A673 (cell line): Measurements from ENCODE around the gene RPL4.

Experiments used
- EZH2 ChIP-seq: fragments of 200-600 bp; sonication (generic); IDR thresholded peaks from 2 replicates; pipeline ENCODE4 v1.6.1; 2017; ENCODE audit warnings: borderline replicate concordance, low read depth, mild to moderate bottlenecking, mixed read lengths, antibody characterized with exemption, low read length; ENCODE audit not compliant: poor library complexity, severe bottlenecking
- TF ChIP-seq, protein P1 (sequence below): fragments of 300-800, 200-600 bp; sonication (generic); conservative IDR thresholded peaks from 2 replicates; pipeline ENCODE4 v1.5.1; 2017; ENCODE audit warnings: low read depth, mild to moderate bottlenecking, antibody characterized with exemption, low read length, moderate library complexity, mixed read lengths

DNA sequence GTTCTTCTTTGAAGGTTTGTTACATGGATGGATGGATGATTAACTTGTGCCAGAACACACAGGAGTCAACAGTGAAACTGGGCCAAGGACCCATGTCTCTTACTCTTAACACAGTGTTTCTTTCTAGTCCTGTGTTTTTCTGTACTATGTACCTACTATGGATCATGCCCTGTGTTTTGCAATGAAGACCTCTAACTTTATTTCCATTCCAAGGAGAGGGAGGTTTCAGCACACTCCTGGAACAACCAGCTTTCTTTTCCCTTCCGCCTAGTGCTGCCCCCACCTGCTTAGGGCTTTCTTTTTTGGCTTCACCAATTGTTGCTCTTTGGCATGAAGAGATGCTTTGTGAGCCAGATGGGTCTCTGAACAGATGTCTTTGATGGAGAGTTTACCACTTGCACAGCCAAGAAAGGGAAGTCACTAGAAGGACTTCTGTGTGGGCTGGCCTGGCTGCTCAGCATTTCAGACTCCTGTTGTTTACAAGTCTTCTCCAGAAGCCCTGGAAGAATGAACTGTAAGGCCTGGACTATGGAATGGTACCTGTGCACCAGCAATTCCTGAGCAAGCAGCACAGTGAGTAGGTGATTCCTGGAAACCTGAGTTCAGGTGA is 51.6 kb downstream of the RPL4 start:
- no peak for TF ChIP-seq EZH2
- TF ChIP-seq, protein P1, sequence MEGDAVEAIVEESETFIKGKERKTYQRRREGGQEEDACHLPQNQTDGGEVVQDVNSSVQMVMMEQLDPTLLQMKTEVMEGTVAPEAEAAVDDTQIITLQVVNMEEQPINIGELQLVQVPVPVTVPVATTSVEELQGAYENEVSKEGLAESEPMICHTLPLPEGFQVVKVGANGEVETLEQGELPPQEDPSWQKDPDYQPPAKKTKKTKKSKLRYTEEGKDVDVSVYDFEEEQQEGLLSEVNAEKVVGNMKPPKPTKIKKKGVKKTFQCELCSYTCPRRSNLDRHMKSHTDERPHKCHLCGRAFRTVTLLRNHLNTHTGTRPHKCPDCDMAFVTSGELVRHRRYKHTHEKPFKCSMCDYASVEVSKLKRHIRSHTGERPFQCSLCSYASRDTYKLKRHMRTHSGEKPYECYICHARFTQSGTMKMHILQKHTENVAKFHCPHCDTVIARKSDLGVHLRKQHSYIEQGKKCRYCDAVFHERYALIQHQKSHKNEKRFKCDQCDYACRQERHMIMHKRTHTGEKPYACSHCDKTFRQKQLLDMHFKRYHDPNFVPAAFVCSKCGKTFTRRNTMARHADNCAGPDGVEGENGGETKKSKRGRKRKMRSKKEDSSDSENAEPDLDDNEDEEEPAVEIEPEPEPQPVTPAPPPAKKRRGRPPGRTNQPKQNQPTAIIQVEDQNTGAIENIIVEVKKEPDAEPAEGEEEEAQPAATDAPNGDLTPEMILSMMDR = no peak
